Osteoblast (primary cell): Measurements from ENCODE around the gene C17orf100. TPM values are rescaled to one million over a fixed set of nuclear protein-coding genes. Genes with fewer than 3 reads are reported as not detected.

Experiments used
- DNase-seq: peaks from one replicate; pipeline ENCODE4 v3.0.0; 2011; ENCODE audit warnings: low spot score, mixed read lengths; ENCODE audit not compliant: insufficient read length; ENCODE audit errors: missing footprints
- H2AFZ ChIP-seq: 2 replicates; pipeline ENCODE4 v1.6.0; 2011; ENCODE audit warnings: mild to moderate bottlenecking, low read length
- H3K27ac ChIP-seq: 2 replicates; pipeline ENCODE4 v1.5.1; 2011; ENCODE audit warnings: mild to moderate bottlenecking, low read depth, low read length, moderate library complexity
- H3K27me3 ChIP-seq: 2 replicates; pipeline ENCODE4 v1.6.0; 2012; ENCODE audit warnings: mild to moderate bottlenecking, control low read depth, inconsistent platforms, low read length, moderate library complexity; ENCODE audit not compliant: insufficient read depth
- H3K36me3 ChIP-seq: 2 replicates; pipeline ENCODE4 v1.5.1; 2011; ENCODE audit warnings: mild to moderate bottlenecking, low read length, control low read depth, moderate library complexity; ENCODE audit not compliant: insufficient read depth
- H3K4me1 ChIP-seq: 2 replicates; pipeline ENCODE4 v1.5.1; 2011; ENCODE audit warnings: mild to moderate bottlenecking, low read length, control low read depth, moderate library complexity; ENCODE audit not compliant: insufficient read depth
- H3K4me2 ChIP-seq: 2 replicates; pipeline ENCODE4 v1.6.0; 2011; ENCODE audit warnings: mild to moderate bottlenecking, low read length; ENCODE audit not compliant: insufficient read depth
- H3K4me3 ChIP-seq: fragments of 200-600 bp; sonication (generic); 3 replicates; pipeline ENCODE4 v1.5.1; 2012; ENCODE audit warnings: mild to moderate bottlenecking, low read length, inconsistent platforms; ENCODE audit not compliant: insufficient read depth
- H3K79me2 ChIP-seq: 2 replicates; pipeline ENCODE4 v1.6.0; 2012; ENCODE audit warnings: mild to moderate bottlenecking, low read length, control low read depth, inconsistent platforms; ENCODE audit not compliant: insufficient read depth
- H3K9me3 ChIP-seq: 2 replicates; pipeline ENCODE4 v1.5.1; 2011; ENCODE audit warnings: low read depth, low read length, control low read depth
- H4K20me1 ChIP-seq: 2 replicates; pipeline ENCODE4 v1.6.0; 2012; ENCODE audit warnings: mild to moderate bottlenecking, low read length, control low read depth; ENCODE audit not compliant: insufficient read depth
- CTCF ChIP-seq: IDR thresholded peaks from 2 replicates; pipeline ENCODE4 v1.5.1; 2011; ENCODE audit warnings: mild to moderate bottlenecking, low read depth, low read length, moderate library complexity; ENCODE audit errors: extremely low read depth
- total RNA-seq: library from RNA; depleted of rRNA; stranded (reverse); fragments of >200 nt; gene quantifications from 2 replicates; pipeline ENCODE4 v1.2.3, GENCODE V29; 2012

Gene C17orf100
- total RNA-seq, 1 donor = 0.72 TPM

GRCh38 chr17:6639586-6640535, 11.7 kb upstream of the C17orf100 start:
- Histone ChIP-seq H3K27me3 (no peaks in the 10 kb centered on the region), H3K4me3 (peak overlapping the region; percentile 84), H3K36me3 (peaks cover 23% of the 10 kb centered on the region), H3K79me2 (peaks cover 62% of the 10 kb centered on the region), H4K20me1 (peaks cover 43% of the 10 kb centered on the region), H3K4me2 (peak overlapping the region; percentile 98), H2AFZ (peak overlapping the region; percentile 98), H3K4me1 (peaks cover 39% of the 10 kb centered on the region), H3K9me3 (no peaks in the 10 kb centered on the region), H3K27ac (peak overlapping the region; percentile 70)
- TF ChIP-seq CTCF = no peak
- DNase-seq = peak; percentile 83

- H3K4me1 ChIP-seq = peaks cover 39% of the 10 kb centered on the region
- no peaks in the 10 kb centered on the region for H3K27me3 ChIP-seq
- peaks cover 27% of the 10 kb centered on the region for H3K36me3 ChIP-seq
- peak within 1 kb of the TSS; percentile 70 for H3K27ac ChIP-seq
- peak within 1 kb of the TSS; percentile 98 for H2AFZ ChIP-seq
- DNase-seq = peak; percentile 92
- peaks cover 43% of the 10 kb centered on the region for H4K20me1 ChIP-seq
- peak within 1 kb of the TSS; percentile 84 for H3K4me3 ChIP-seq
- peaks cover 60% of the 10 kb centered on the region for H3K79me2 ChIP-seq
- no peak for TF ChIP-seq CTCF
- H3K9me3 ChIP-seq = no peaks in the 10 kb centered on the region
- peak within 1 kb of the TSS; percentile 98 for H3K4me2 ChIP-seq
These were observed 10.9 kb upstream of the C17orf100 start, which contains the start of the genes KIAA0753 and TXNDC17 for GRCh38 chr17:6640536-6641246. TSS of gene KIAA0753 (minus strand) at chr17:6640711. CDS start at chr17:6635103, 5,608 bp downstream. TSS of gene TXNDC17 (plus strand) at chr17:6641060. CDS start at chr17:6641083, 23 bp downstream.

GRCh38 chr17:6641247-6641863, 10.2 kb upstream of the C17orf100 start:
- Histone ChIP-seq H3K27ac (peak overlapping the region; percentile 70), H4K20me1 (peaks cover 43% of the 10 kb centered on the region), H3K4me3 (peak overlapping the region; percentile 84), H3K4me2 (peak overlapping the region; percentile 98), H3K4me1 (peaks cover 39% of the 10 kb centered on the region), H3K36me3 (peaks cover 27% of the 10 kb centered on the region), H3K9me3 (no peaks in the 10 kb centered on the region), H3K79me2 (peaks cover 61% of the 10 kb centered on the region), H2AFZ (peak overlapping the region; percentile 98), H3K27me3 (no peaks in the 10 kb centered on the region)
- no peak for DNase-seq
- TF ChIP-seq CTCF = no peak
